Sigmoid colon (tissue), 7 donors: Measurements from ENCODE around the gene HECTD4. TPM values are rescaled to one million over a fixed set of nuclear protein-coding genes. Genes with fewer than 3 reads are reported as not detected.
"Not testable (repeated sequence)": the region's sequence is repeated elsewhere in the genome, so short reads cannot be mapped to it uniquely, and the experiment has no call there.

Experiments used
- DNase-seq: peaks from one replicate; pipeline ENCODE4 v3.0.0-alpha.2; 2019
- H3K27ac ChIP-seq, 4 donors: fragments of 200-600 bp; sonication (generic); one replicate each; pipeline ENCODE4 v1.5.1; 2016 to 2019; ENCODE audit warnings: mild to moderate bottlenecking in 1 of 4
- H3K27me3 ChIP-seq, 3 donors: fragments of 200-600 bp; sonication (generic); one replicate each; pipeline ENCODE4 v1.5.1; 2019; ENCODE audit warnings: mild to moderate bottlenecking in 1 of 3
- H3K36me3 ChIP-seq, 4 donors: fragments of 200-600 bp; sonication (generic); one replicate each; pipeline ENCODE4 v1.5.1; 2016 to 2019
- H3K4me1 ChIP-seq, 4 donors: fragments of 200-600 bp; sonication (generic); one replicate each; pipeline ENCODE4 v1.5.1; 2017 to 2019
- H3K4me3 ChIP-seq, 4 donors: fragments of 200-600 bp; sonication (generic); one replicate each; pipeline ENCODE4 v1.5.1; 2017 to 2019; ENCODE audit warnings: mild to moderate bottlenecking in 2 of 4, moderate library complexity in 1 of 4
- H3K9me3 ChIP-seq, 4 donors: fragments of 200-600 bp in 3 of 4; sonication (generic) in 3 of 4; one replicate each; pipeline versions ENCODE4 v1.5.1 to v1.6.1; 2013 to 2019
- CTCF ChIP-seq, 4 experiments: fragments of 450-650 bp in 3 of 4; fragments of 200-600 bp in 1 of 4; IDR thresholded peaks; one replicate each; pipeline ENCODE4 v1.5.1; 2016 to 2019; ENCODE audit warnings: antibody characterized with exemption in 4 of 4, mild to moderate bottlenecking in 3 of 4, moderate library complexity in 2 of 4
- EP300 ChIP-seq, 4 donors: sonication (generic); formaldehyde crosslinking; IDR thresholded peaks; one replicate each; pipeline ENCODE4 v1.6.1; 2017; ENCODE audit warnings: antibody characterized with exemption in 4 of 4
- POLR2A ChIP-seq, 2 donors: fragments of 450-650 bp; IDR thresholded peaks; one replicate each; pipeline ENCODE4 v1.6.1; 2016; ENCODE audit warnings: antibody characterized with exemption in 2 of 2, mild to moderate bottlenecking in 2 of 2, moderate library complexity in 2 of 2
- POLR2AphosphoS5 ChIP-seq, 4 donors: sonication (generic); formaldehyde crosslinking; IDR thresholded peaks; one replicate each; pipeline ENCODE4 v1.6.1; 2017; ENCODE audit warnings: antibody characterized with exemption in 4 of 4
- WGBS, 2 donors: extraction: QIAGEN DNeasy Blood & Tissue Kit; methylation state at CpG; one replicate each; pipeline ENCODE4 v1.1.7; 2013; 5-methylcytosine and 5-hydroxymethylcytosine counted together
- intact Hi-C: fragments of 100-400 bp; cut with DNase I; formaldehyde crosslinking; loops from one replicate; pipeline ENCODE4 v1.15.1; 2023
- polyA plus RNA-seq, 3 donors: library from polyadenylated mRNA; stranded (reverse); fragments of 200-250 nt; gene quantifications; one replicate each; pipeline ENCODE4 v1.2.3, GENCODE V29; 2013
- small RNA-seq, 3 donors: library from RNA; depleted of rRNA; stranded (forward); fragments of <200 nt; gene quantifications; one replicate each; pipeline ENCODE3, GENCODE V24; 2016
- total RNA-seq, 4 donors: library from RNA; depleted of rRNA; stranded (reverse); fragments of >200 nt; gene quantifications; one replicate each; pipeline ENCODE4 v1.1.0, GENCODE V29; 2016
- donor health status: healthy with polysubstance abuse.
- donor health status: Bipolar disorder and iron deficiency.
- donor health status: healthy.

HECTD4 gene
- total and polyA plus RNA-seq, 7 donors = 5.4 to 64.8 (median 26.0) TPM

- no peak for TF ChIP-seq POLR2AphosphoS5 (IDR thresholded peaks at IDR 0.05)
- TF ChIP-seq EP300 (IDR thresholded peaks at IDR 0.05) = no peak
- no peak for TF ChIP-seq CTCF (IDR thresholded peaks at IDR 0.05)
- no peak for TF ChIP-seq POLR2A (IDR thresholded peaks at IDR 0.05)
- H3K27ac ChIP-seq = no peak overlapping the region
- H3K9me3 ChIP-seq = no peaks in the 10 kb centered on the region
- WGBS, 2 donors = 93 to 94% methylated on average over 6 of the region's 6 CpGs
- no peak for DNase-seq
- no peak overlapping the region for H3K4me3 ChIP-seq
- peaks cover 0 to 9% (median 4%) of the 10 kb centered on the region in 4 donors for H3K4me1 ChIP-seq
- no peaks in the 10 kb centered on the region for H3K36me3 ChIP-seq
- no peaks in the 10 kb centered on the region for H3K27me3 ChIP-seq
- intact Hi-C loops = no loop called here
Measured at GRCh38 chr12:112115259-112116045, 266.8 kb downstream of the HECTD4 start.

GRCh38 chr12:112112409-112113133, 269.7 kb downstream of the HECTD4 start:
- Histone ChIP-seq H3K27ac (no peak overlapping the region), H3K9me3 (no peaks in the 10 kb centered on the region), H3K36me3 (no peaks in the 10 kb centered on the region), H3K27me3 (no peaks in the 10 kb centered on the region), H3K4me3 (no peak overlapping the region), H3K4me1 (peaks cover 0 to 18% (median 12%) of the 10 kb centered on the region in 4 donors)
- DNase-seq = no peak
- WGBS, 2 donors = 88 to 92% methylated on average over 6 of the region's 6 CpGs
- no peak for TF ChIP-seq EP300 (IDR thresholded peaks at IDR 0.05)
- no peak for TF ChIP-seq POLR2A (IDR thresholded peaks at IDR 0.05)
- intact Hi-C loops = no loop called here

GRCh38 chr12:112111931-112112330, 270.3 kb downstream of the HECTD4 start:
- intact Hi-C loops = no loop called here
- no peaks in the 10 kb centered on the region for H3K36me3 ChIP-seq
- WGBS, 2 donors = 79 to 89% methylated on average over 5 of the region's 5 CpGs
- H3K27ac ChIP-seq = no peak overlapping the region
- no peaks in the 10 kb centered on the region for H3K27me3 ChIP-seq
- TF ChIP-seq POLR2A (IDR thresholded peaks at IDR 0.05) = no peak
- TF ChIP-seq CTCF (IDR thresholded peaks at IDR 0.05) = no peak
- TF ChIP-seq EP300 (IDR thresholded peaks at IDR 0.05) = no peak
- no peak for TF ChIP-seq POLR2AphosphoS5 (IDR thresholded peaks at IDR 0.05)
- H3K4me1 ChIP-seq = peaks cover 0 to 19% (median 15%) of the 10 kb centered on the region in 4 donors
- no peak overlapping the region for H3K4me3 ChIP-seq
- no peak for DNase-seq
- H3K9me3 ChIP-seq = no peaks in the 10 kb centered on the region

GRCh38 chr12:112110787-112111662, 271.2 kb downstream of the HECTD4 start:
- peak overlapping the region in 2 of 4 donors; percentile 95 to 99 for H3K27ac ChIP-seq
- H3K36me3 ChIP-seq, H3K27me3 ChIP-seq, H3K9me3 ChIP-seq, intact Hi-C loops, H3K4me3 ChIP-seq, DNase-seq: not testable (repeated sequence)
- peaks cover 0 to 28% (median 23%) of the 10 kb centered on the region in 4 donors for H3K4me1 ChIP-seq
- WGBS, 2 donors = 87 to 92% methylated on average over 20 of the region's 20 CpGs

Small RNA genes lying within 50 kb of the gene (small RNA-seq; reads per million reads assigned to genes)
- 0 reads per million in 3 donors for gene RF00019

Other genes with a start within 250 kb of the HECTD4 start
- 1,000 to 10,000 TPM; 1,578 to 2,161 (median 1,920) TPM for gene RPL6, start 27.2 kb upstream of the HECTD4 start, total RNA-seq
- gene RPL6, start 27.2 kb upstream of the HECTD4 start, polyA plus RNA-seq = 1,000 to 10,000 TPM; 1,795 to 2,662 (median 1,962) TPM
- gene PTPN11, start 36.5 kb upstream of the HECTD4 start, total RNA-seq = 100 to 1,000 TPM in 1 of 4 donors, 10 to 100 TPM in 3; 81.6 to 111 (median 94.7) TPM
- gene PTPN11, start 36.5 kb upstream of the HECTD4 start, polyA plus RNA-seq = 10 to 100 TPM; 30.3 to 33.6 (median 31.4) TPM